ENCODE data around the gene PRCD. TPM values are rescaled to one million over a fixed set of nuclear protein-coding genes. Genes with fewer than 3 reads are reported as not detected.
"Not testable (repeated sequence)": the region's sequence is repeated elsewhere in the genome, so short reads cannot be mapped to it uniquely, and the experiment has no call there.

Gene PRCD
- total and polyA plus RNA-seq, 5 donors from 2014 or later: 0.52 TPM; not detected in 4

DNA sequence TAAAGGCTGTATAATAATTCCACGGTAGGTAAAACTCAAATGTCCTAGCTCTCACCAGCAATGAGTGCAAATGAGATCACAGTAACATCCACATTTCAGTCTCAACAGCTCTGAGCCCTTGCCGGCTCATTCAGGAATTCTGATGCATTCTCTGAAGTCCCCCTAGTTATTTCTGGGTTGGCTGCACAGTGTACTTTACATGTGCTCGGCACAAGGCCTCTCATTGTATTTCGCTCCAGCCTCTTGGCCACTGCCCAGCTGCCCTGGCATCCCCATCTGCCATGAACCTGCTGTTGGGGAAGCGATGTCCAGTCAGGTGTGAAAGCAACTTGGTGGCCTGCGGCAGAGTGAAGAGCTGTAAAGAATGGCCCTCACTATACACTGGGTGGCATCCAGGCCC, 14.3 kb downstream of the PRCD start:
- no peaks in the 10 kb centered on the region for H3K36me3 Mint-ChIP-seq
- Histone ChIP-seq H3K9me3 (ENCODE audit: control insufficient read depth in 2 of 2, low read length in 2 of 2) (no peaks in the 10 kb centered on the region), H3K4me3 (ENCODE audit: low read depth, low read length) (no peak overlapping the region), H3K4me1 (ENCODE audit: control insufficient read depth, insufficient read depth, low read length, poor library complexity, severe bottlenecking) (peaks cover 27% of the 10 kb centered on the region), H3K36me3 (ENCODE audit: control insufficient read depth, insufficient read depth, low read length) (no peaks in the 10 kb centered on the region), H3K27me3 (ENCODE audit: control insufficient read depth, insufficient read depth, low read length) (no peaks in the 10 kb centered on the region), H3K27ac (ENCODE audit: insufficient read depth, low read length, poor library complexity, severe bottlenecking) (no peak overlapping the region)
- H3K27me3 Mint-ChIP-seq: no peaks in the 10 kb centered on the region
- DNase-seq (no peak), ATAC-seq (ENCODE audit: low read depth in 2 of 2) (no peak)
- H3K9me3 Mint-ChIP-seq: peaks cover 0 to 2% (median 0%) of the 10 kb centered on the region in 7 donors
- H3K4me3 Mint-ChIP-seq: no peak overlapping the region
- H3K27ac Mint-ChIP-seq: no peak overlapping the region
- peaks cover 7 to 36% (median 28%) of the 10 kb centered on the region in 4 donors for H3K4me1 Mint-ChIP-seq

GRCh38 chr17:76556765-76557367, 17.0 kb downstream of the PRCD start:
- peak overlapping the region; percentile 97 to 98 (median 98) for H3K4me3 Mint-ChIP-seq
- H3K9me3 ChIP-seq (ENCODE audit: control insufficient read depth in 2 of 2, low read length in 2 of 2): no peaks in the 10 kb centered on the region
- peaks cover 22 to 63% (median 38%) of the 10 kb centered on the region in 4 donors for H3K4me1 Mint-ChIP-seq
- H3K27ac Mint-ChIP-seq: peak overlapping the region; percentile 98 to 100 (median 99)
- ATAC-seq (ENCODE audit: low read depth in 2 of 2): peak; percentile 7 to 13
- peaks cover 52% of the 10 kb centered on the region for H3K4me1 ChIP-seq (ENCODE audit: control insufficient read depth, insufficient read depth, low read length, poor library complexity, severe bottlenecking)
- peaks cover 8% of the 10 kb centered on the region for H3K36me3 ChIP-seq (ENCODE audit: control insufficient read depth, insufficient read depth, low read length)
- peak in 2 of 3 donors; percentile 43 to 44 for DNase-seq
- peaks cover 7% of the 10 kb centered on the region for H3K36me3 Mint-ChIP-seq
- peak overlapping the region; percentile 95 for H3K27ac ChIP-seq (ENCODE audit: insufficient read depth, low read length, poor library complexity, severe bottlenecking)
- peaks cover 0 to 2% (median 0%) of the 10 kb centered on the region in 7 donors for H3K9me3 Mint-ChIP-seq
- H3K27me3 Mint-ChIP-seq: no peaks in the 10 kb centered on the region
- H3K4me3 ChIP-seq (ENCODE audit: low read depth, low read length): peak overlapping the region; percentile 82
- no peaks in the 10 kb centered on the region for H3K27me3 ChIP-seq (ENCODE audit: control insufficient read depth, insufficient read depth, low read length)

- Mint-ChIP-seq H3K27ac (peak overlapping the region; percentile 98 to 100 (median 99)), H3K36me3 (peaks cover 9% of the 10 kb centered on the region), H3K27me3 (no peaks in the 10 kb centered on the region), H3K4me1 (peaks cover 23 to 66% (median 40%) of the 10 kb centered on the region in 4 donors), H3K4me3 (peak overlapping the region; percentile 97 to 98 (median 98)), H3K9me3 (peaks cover 0 to 2% (median 0%) of the 10 kb centered on the region in 7 donors)
- peaks cover 55% of the 10 kb centered on the region for H3K4me1 ChIP-seq (ENCODE audit: control insufficient read depth, insufficient read depth, low read length, poor library complexity, severe bottlenecking)
- ATAC-seq (ENCODE audit: low read depth in 2 of 2) (peak; percentile 89 to 92), DNase-seq (peak; percentile 91 to 97 (median 94))
- H3K36me3 ChIP-seq (ENCODE audit: control insufficient read depth, insufficient read depth, low read length): peaks cover 11% of the 10 kb centered on the region
- no peaks in the 10 kb centered on the region for H3K27me3 ChIP-seq (ENCODE audit: control insufficient read depth, insufficient read depth, low read length)
- no peaks in the 10 kb centered on the region for H3K9me3 ChIP-seq (ENCODE audit: control insufficient read depth in 2 of 2, low read length in 2 of 2)
- H3K27ac ChIP-seq (ENCODE audit: insufficient read depth, low read length, poor library complexity, severe bottlenecking): peak overlapping the region; percentile 95
- peak overlapping the region; percentile 82 for H3K4me3 ChIP-seq (ENCODE audit: low read depth, low read length)
Observed at GRCh38 chr17:76557368-76558197, 17.7 kb downstream of the PRCD start.

DNA sequence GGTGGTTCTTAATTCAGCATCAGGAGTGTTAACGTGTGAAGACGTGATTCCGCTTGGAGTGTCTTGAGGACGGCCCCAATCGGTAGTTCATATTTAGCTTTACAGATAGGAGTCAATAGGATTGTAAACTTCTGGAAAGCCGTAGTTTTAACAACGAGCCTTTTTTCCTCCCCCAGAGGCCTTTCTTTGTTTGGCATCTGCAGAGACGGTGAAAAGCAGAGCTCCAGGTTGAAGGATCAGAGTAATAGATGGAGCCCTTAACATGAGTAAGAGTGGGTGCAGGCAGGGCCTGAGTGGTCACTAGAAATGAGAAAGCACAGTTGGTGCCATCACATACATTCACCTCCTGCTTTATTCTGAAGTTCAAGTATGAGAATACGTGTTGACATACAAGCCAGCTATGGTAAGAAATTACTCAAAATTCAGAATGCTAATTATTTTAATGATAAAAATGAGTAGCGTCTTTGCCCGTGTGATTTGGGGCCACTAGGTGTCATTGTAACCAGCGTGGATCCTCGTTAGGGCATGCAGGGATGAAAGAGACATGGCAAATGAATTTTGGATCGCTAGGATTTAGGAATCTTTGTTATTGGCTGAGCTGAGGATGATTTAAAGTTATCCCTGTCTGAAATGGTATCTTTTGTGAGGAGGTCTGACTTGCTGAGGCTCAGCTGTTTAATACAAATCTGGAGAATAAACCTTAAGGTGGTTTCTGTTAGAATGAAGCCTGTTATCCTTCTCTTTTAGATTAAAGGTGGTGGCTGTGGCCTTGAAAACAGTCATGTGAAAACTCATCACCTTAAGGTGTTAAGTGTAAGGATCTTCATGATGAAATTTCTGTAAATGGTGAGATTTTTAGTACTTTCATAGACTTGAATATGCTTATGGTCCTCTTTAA, 18.6 kb downstream of the PRCD start:
- DNase-seq (peak in 1 of 3 donors; percentile 51), ATAC-seq (ENCODE audit: low read depth in 2 of 2) (no peak)

GRCh38 chr17:76559460-76559859, 19.6 kb downstream of the PRCD start:
- peak overlapping the region; percentile 82 for H3K4me3 ChIP-seq (ENCODE audit: low read depth, low read length)

More for the DNA sequence above, 18.6 kb downstream of the PRCD start:
- H3K36me3 Mint-ChIP-seq: peaks cover 15% of the 10 kb centered on the region
- H3K27me3 Mint-ChIP-seq: no peaks in the 10 kb centered on the region
- H3K9me3 Mint-ChIP-seq: peaks cover 0 to 2% (median 0%) of the 10 kb centered on the region in 7 donors
- peaks cover 55% of the 10 kb centered on the region for H3K4me1 ChIP-seq (ENCODE audit: control insufficient read depth, insufficient read depth, low read length, poor library complexity, severe bottlenecking)
- peak overlapping the region; percentile 95 for H3K27ac ChIP-seq (ENCODE audit: insufficient read depth, low read length, poor library complexity, severe bottlenecking)
- H3K4me3 ChIP-seq (ENCODE audit: low read depth, low read length): peak overlapping the region; percentile 82
- H3K4me3 Mint-ChIP-seq: peak overlapping the region; percentile 97 to 98 (median 98)
- peak overlapping the region; percentile 98 to 100 (median 99) for H3K27ac Mint-ChIP-seq
- peaks cover 18% of the 10 kb centered on the region for H3K36me3 ChIP-seq (ENCODE audit: control insufficient read depth, insufficient read depth, low read length)
- H3K27me3 ChIP-seq (ENCODE audit: control insufficient read depth, insufficient read depth, low read length): no peaks in the 10 kb centered on the region
- H3K4me1 Mint-ChIP-seq: peaks cover 23 to 73% (median 46%) of the 10 kb centered on the region in 4 donors
- no peaks in the 10 kb centered on the region for H3K9me3 ChIP-seq (ENCODE audit: control insufficient read depth in 2 of 2, low read length in 2 of 2)

GRCh38 chr17:76560036-76560876, 20.4 kb downstream of the PRCD start:
- DNase-seq: no peak
- H3K27me3 ChIP-seq (ENCODE audit: control insufficient read depth, insufficient read depth, low read length): no peaks in the 10 kb centered on the region
- H3K27me3 Mint-ChIP-seq: no peaks in the 10 kb centered on the region
- H3K4me1 ChIP-seq (ENCODE audit: control insufficient read depth, insufficient read depth, low read length, poor library complexity, severe bottlenecking): peaks cover 55% of the 10 kb centered on the region
- peaks cover 19% of the 10 kb centered on the region for H3K36me3 Mint-ChIP-seq
- H3K4me1 Mint-ChIP-seq: peaks cover 23 to 68% (median 44%) of the 10 kb centered on the region in 4 donors
- H3K9me3 Mint-ChIP-seq: peaks cover 0 to 2% (median 0%) of the 10 kb centered on the region in 7 donors
- peak overlapping the region in 2 of 3 donors; percentile 26 to 83 for H3K27ac Mint-ChIP-seq
- H3K4me3 Mint-ChIP-seq: peak overlapping the region in 3 of 4 donors; percentile 26 to 70 (median 68)
- H3K27ac ChIP-seq (ENCODE audit: insufficient read depth, low read length, poor library complexity, severe bottlenecking): no peak overlapping the region
- no peak for ATAC-seq (ENCODE audit: low read depth in 2 of 2)
- peak overlapping the region; percentile 42 for H3K4me3 ChIP-seq (ENCODE audit: low read depth, low read length)
- no peaks in the 10 kb centered on the region for H3K9me3 ChIP-seq (ENCODE audit: control insufficient read depth in 2 of 2, low read length in 2 of 2)
- H3K36me3 ChIP-seq (ENCODE audit: control insufficient read depth, insufficient read depth, low read length): peaks cover 29% of the 10 kb centered on the region

More at GRCh38 chr17:76559460-76559859, 19.6 kb downstream of the PRCD start:
- peaks cover 16% of the 10 kb centered on the region for H3K36me3 Mint-ChIP-seq
- not testable (repeated sequence) for H3K27ac ChIP-seq (ENCODE audit: insufficient read depth, low read length, poor library complexity, severe bottlenecking); ATAC-seq (ENCODE audit: low read depth in 2 of 2); DNase-seq; H3K27me3 Mint-ChIP-seq; H3K9me3 ChIP-seq (ENCODE audit: control insufficient read depth in 2 of 2, low read length in 2 of 2); H3K9me3 Mint-ChIP-seq; H3K27me3 ChIP-seq (ENCODE audit: control insufficient read depth, insufficient read depth, low read length)
- Histone ChIP-seq H3K4me1 (ENCODE audit: control insufficient read depth, insufficient read depth, low read length, poor library complexity, severe bottlenecking) (peaks cover 55% of the 10 kb centered on the region), H3K36me3 (ENCODE audit: control insufficient read depth, insufficient read depth, low read length) (peaks cover 21% of the 10 kb centered on the region)
- peaks cover 23 to 73% (median 46%) of the 10 kb centered on the region in 4 donors for H3K4me1 Mint-ChIP-seq
- H3K4me3 Mint-ChIP-seq: peak overlapping the region; percentile 32 to 98 (median 98)
- H3K27ac Mint-ChIP-seq: peak overlapping the region in 1 of 3 donors; percentile 100
